HG02588 (cell line): ENCODE data around the gene STRN.
"Not testable (repeated sequence)": the region's sequence is repeated elsewhere in the genome, so short reads cannot be mapped to it uniquely, and the experiment has no call there.

Experiments
- ATAC-seq: cut with Tn5 transposase; IDR thresholded peaks from one replicate; pipeline ENCODE4 v1.9.1; 2021; ENCODE audit warnings: mild to moderate bottlenecking, moderate library complexity; ENCODE audit not compliant: unreplicated experiment

Gene STRN

DNA sequence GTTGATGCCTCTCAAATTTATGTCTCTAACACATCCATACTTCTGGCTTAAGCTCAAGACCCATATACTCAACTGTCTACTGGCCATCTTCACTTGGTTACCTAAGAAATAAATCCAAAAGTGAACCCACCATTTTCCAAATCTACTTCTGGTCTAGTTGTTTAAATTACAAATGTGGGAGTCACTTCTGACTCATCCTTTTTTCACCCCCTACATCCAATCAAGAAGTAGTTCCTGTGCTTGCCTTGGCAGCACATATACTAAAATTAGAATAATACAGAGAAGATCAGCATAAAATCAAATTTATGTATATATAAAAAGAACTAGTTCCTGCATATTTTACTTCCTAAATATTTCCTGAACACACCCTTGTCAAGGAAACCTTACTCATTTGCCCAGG is 53.6 kb downstream of the STRN start:
- no peak for ATAC-seq

DNA sequence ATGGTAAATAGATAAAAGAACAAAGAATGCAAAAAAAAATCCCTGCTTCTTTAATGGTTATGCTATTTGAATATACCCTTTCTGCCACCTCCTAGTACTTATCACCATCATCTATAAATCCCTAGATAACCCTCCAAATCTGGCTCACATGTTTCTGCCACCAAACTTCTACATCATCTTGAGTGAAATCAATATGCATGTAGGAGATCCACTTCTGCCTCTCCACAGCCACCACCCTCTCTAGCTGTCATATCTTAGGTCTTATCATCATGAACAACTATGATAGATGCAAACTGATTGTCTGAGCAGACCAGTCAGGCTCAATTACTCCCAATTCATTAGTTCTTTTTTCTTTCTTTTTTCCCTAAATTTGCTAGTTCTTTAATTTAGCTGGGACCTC is 55.3 kb downstream of the STRN start:
- ATAC-seq: no peak

DNA sequence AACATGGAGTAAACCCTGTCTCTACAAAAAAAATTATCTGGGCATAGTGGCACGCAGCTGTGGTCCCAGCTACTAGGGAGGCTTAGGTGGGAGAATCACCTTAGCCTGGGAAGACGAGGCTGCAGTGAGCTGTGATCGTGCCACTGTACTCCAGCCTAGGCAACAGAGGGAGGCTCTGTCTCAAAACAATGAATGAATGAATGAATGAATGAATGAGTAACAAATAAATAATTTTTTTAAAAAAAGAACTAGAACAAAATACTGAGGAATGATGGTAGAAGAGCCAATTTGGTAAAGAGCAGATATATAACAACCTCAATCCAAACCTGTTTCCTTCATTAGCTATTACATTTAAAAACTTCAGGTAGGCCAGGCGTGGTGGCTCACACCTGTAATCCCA is 60.1 kb downstream of the STRN start:
- ATAC-seq: no peak

DNA sequence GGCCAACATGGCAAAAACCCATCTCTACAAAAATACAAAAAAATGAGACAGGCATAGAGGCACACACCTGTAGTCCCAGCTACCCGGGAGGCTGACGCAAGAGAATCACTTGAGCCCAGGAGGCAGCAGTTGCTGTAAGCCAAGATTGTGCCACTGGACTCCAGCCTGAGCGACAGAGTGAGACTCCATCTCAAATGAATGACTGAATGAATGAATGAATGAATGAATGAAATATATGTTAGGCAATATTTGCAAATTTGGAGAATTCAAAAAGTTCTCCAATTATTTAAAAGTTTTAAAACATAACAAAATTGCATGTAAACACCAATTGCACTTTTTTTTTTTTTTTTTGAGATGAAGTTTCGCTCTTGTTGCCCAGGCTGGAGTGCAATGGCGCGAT is 61.7 kb downstream of the STRN start:
- ATAC-seq: no peak

DNA sequence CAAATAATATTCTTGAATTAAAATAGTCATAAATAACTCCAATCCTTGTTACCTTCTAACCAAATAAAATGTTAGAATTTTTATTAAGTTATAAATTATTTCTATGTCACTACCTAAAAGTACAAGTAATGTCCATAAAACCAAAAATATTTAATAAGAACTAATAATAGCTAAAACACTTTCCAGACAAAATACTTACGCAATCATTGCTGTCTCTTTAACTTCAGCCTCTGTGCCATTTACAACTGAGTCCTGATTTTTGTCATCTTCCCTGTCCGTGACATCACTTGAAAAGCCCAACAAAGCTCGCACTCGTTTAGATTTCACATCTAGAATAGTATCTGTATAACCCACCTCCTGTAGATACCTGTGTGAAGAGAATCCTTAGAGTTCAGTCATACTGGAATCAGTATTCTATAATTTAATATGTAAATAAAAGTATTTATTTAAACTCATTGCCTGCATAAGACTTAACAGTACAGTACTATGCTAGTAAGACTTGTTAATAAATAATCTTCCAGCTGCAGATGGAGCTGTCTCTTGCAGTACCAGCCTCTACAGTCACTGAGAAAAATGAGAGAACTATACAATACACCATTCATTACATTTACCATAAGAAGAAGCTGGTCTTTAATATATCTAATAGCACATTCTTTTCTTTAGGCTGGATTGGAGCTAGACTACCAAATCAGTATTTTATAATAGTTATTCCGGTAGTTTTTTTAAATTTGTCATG is 63.8 kb downstream of the STRN start:
- ATAC-seq: no peak

DNA sequence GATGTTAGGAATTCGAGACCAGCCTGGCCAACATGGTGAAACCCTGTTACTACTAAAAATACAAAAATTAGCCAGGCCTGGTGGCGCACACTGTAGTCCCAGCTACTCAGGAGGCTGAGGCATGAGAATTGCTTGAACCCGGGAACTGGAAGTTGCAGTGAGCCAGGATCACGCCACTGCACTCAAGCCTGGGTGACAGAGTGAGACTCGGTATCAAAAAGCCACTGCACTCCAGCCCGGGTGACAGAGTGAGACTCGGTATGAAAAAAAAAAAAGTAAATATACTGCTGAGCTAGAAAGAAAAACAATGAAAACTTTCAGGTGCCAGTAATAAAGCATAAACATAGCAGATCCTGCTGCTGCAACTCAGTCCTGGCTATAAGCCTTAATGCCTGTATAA is 73.5 kb downstream of the STRN start:
- no peak for ATAC-seq

DNA sequence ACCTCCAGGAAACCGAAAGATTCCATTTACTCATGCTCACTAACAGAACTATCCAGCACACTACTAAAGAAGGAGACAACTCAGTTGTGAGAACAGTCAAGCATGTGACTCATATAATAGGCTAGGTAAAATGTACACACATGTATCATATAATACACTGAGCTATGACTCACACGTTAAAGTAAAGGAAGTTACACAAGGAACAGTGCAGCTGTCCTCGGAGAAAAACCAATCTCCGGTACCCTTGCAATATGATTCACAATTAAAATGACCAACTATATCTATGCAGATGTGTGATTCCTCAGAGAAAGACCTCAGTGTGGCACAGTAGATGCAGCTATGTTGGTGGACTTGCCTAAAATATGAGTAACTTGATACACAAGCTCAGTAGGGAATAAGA is 76.5 kb downstream of the STRN start:
- no peak for ATAC-seq

DNA sequence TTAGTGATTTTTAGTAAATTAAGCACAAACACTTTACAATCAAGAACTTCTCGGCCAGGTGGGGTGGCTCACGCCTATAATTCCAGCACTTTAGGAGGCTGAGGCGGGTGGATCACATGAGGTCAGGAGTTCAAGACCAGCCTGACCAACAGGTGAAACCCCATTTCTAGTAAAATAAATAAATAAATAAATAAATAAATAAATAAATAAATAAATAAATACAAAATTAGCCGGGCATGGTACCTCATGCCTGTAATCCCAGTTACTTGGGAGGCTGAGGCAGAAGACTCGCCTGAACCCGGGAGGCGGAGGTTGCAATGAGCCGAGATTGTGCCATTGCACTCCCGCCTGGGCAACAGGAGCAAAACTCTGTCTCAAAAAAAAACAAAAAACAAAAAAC is 79.2 kb downstream of the STRN start:
- not testable (repeated sequence) for ATAC-seq

DNA sequence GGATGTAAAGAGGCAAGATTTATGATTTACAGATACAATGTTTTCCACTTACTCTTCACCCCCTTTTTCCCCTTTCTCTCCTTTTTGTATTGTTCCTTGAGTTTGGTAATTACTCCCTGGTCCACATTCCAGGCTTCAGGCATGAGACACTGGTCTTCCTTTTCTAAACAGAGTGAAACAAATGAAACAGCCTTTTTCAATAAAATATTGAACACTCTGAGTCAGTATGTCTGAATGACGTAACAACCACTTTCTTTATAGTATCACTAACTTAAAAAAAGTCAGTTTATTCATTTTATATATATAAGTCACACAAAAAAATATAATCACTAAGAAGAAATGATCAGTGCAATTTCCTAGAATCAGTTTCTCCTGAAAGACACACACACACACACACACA is 79.7 kb downstream of the STRN start:
- no peak for ATAC-seq

DNA sequence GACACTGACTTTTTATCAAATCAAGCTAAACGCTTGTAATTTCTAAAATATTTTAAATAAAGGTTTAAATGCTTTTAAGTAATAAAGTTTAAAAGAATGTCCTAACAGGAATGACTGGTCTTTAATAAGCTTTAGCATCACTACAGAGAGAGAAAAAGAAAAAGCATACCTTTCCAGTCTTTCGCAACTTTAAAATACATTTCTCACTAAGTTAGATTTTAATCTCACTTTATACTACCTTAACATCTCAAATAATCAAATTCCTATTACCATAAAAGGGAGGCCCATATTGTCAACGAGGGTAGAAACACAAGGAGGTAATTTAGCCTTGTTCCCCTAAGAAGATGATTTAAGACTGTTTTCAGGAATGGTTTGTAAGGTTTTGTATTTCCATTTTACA is 80.7 kb downstream of the STRN start:
- no peak for ATAC-seq

DNA sequence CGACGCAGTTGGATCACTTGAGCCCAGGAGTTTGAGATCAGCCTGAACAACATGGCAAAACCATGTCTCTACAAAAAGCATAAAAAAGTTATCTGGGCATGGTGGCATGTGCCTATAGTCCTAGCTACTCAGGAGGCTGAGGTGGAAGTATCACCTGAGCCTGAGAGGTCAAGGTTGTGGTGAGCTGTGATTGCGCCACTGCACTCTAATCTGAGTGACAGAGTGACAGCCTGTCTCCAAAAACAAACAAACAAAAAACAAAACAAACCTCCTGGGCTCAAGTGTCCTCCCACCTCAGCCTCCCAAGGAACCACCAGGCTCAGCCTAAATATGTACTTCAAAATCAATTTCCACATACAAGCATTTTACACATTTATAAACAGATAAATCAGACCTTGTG is 83.8 kb downstream of the STRN start:
- ATAC-seq: no peak

DNA sequence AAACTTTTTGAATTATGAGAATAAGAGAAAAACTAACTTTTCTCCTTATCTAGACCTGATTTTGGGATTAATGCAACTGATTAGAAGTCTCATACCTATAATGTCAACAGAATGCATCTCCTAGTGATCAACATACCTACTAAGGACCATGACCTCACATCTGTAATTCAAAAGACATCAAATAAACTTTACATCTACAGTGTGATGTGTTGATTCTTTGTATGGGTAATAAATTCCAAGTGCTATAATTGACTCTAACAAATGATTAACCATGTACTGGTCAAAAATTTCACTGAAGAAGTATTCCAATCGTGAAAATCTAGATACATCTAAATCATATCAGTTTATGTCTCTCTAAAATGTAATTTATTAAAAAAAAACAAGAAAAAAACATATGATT is 84.5 kb downstream of the STRN start:
- ATAC-seq: no peak

DNA sequence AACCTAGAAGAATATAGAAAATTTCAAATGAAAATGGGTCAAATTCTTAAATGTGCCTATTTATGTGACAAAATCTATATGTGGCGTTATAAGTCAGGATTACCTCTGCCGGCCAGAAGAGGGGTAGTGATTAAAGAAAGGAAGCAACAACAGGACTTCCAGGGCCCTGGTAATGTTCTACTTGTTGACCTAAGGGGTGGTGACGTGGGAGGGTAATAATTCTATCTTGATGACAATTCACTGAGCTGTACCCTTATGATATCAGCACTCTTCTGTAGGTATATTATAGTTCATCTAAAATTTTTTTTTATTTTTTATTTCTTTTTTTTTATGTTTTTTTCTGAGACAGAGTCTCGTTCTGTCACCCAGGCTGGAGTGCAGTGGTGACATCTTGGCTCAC is 87.9 kb downstream of the STRN start:
- ATAC-seq: no peak

DNA sequence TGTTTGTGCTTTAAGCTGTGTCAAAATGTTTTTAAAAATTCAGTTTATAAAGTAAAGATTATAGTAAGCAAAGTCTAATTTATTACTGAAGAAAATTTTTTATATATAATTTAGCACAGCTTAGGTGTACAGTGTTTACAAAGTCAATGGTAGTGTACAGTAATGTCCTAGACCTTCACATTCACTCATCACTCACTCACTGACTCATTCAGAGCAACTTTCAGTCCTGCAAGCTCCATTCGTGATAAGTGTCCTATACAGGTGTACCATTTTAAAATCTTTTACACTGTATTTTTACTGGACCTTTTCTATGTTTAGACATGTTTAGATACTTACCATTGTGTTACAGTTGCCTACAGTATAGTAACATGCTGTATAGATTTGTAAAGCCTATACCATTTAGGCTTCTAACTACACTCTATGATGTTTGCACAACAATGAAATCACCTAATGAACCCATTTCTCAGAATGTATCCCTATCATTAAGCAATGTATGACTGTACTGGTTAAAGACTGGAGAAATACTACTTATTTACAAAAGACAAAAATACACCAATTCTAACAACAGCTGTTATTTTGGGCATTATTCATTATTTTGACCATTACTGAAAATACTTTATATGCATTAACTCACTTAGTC is 95.1 kb downstream of the STRN start:
- no peak for ATAC-seq

DNA sequence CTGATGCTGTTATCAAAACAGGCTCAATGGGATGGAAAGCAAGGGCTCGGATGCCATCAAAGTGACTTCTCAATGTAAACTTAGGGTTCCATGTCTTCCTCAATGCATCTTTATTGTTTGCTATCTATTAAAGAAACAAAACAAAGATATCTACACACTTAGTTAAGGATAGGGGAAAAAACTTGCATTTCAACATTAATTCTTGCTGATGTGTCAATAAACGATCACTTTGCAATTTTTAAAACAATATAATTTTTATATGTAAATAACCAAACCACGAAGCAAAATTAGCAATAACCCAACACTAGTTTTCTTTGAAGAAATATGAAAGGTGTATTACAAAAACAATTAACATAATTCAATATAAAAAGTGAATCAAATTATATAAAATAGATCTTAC is 96.7 kb downstream of the STRN start:
- no peak for ATAC-seq

DNA sequence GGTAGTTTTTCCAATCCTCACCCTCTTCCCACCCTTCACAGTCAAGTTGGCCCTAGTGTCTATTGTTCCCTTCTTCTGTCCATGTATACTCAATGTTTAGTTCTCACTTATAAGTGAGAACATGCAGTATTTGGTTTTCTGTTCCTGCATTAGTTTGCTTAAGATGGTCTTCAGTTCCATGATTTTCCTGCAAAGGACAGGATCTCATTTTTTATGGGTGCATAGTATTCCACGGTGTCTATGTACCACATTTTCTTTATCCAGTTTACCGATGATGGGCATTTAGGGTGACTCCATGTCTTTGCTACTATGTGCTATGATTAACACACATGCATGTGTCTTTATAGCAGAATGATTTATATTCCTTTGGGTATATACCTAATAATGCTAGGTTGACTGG is 104.4 kb downstream of the STRN start:
- ATAC-seq: no peak

DNA sequence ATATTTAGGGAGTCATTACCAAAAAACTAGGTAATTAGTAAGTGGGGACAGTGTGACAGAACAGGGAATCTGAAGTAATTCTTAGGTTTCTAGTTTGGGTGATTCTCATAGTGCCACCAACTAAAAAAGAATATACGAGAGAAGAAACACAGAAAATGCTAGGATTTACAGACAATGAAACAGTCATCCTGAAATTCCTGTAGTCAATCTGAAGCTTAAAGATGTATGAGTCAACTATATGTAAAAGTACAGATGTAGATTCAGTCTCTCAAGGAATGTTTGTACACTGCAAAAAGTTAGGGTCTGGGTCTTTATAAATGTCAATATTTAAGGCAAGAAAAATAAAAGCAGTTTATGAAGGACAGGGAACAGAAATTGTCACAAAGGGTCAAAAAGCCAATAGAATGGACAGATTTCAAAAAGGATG is 107.0 kb downstream of the STRN start:
- ATAC-seq: no peak

DNA sequence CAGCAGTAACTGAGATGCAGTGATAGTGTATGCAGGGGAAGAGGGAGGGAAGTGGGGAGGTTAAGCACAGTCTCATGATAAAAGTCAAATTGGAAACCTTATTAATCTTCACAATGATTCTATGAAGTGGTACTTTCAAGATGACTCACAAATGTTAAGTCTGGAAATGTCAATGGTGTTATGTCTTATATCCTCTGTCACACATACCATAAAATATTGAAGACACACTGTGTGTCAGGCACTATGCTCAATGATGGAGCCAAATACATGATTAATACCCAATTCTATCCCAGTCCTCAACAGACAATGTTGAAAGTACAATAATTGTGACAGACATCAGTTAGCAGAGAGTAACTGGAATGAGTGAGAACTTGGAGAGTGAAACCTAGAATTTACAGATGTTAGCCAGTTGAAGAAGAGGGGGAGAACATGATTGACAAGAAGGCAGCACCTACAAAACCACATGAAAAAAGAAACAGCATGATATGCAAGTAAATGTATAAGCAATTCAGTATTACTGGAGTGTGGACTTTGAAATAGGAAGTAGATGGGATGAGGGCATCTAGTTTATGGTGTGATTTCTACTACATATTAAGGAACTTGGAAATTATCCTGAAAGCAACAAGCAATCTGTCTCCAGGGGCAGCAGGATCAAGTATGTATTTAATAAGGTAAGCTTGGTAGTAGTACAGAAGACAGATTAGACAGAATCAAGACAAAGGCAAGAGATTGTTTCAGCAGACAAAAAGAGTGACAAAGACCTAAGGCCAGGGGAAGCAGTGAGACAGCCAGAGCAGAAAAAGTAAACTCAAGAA is 107.6 kb downstream of the STRN start:
- ATAC-seq: no peak

DNA sequence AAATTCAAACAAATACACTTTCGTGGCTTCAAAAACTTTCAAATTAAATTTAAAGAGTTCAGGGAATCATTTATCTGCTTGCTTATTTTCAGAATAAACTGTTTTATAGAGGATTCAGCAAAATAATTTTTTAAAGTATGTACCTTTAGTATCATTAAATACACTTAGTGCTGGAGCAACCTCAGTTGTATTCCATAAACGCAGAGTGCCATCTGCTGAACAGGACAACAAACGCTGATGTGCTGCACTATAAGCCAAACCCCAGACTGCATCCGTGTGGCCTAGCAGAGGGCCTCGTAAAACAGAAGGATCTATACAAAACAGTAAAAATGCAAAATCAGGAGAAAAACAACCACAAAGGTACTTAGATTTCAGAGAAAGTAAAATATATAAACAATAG is 108.6 kb downstream of the STRN start:
- no peak for ATAC-seq

DNA sequence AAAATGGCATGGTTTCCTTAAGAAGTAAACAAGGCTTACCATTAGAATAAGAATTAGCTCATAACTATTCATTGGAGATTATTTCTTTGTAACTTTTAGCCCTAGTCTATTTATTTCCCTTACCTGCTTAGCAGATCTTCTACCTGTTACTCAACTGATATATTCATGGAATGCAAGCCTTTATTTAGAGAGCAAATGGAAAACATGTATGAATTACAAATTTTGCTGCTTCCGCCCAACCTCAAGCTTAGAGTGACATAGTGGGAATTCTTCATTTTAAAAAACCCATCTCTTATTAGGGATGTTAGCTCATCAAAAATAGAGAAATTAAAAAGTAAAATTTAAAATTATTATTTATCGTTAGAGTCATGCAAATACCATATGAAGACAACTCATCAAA is 110.9 kb downstream of the STRN start:
- ATAC-seq: no peak

DNA sequence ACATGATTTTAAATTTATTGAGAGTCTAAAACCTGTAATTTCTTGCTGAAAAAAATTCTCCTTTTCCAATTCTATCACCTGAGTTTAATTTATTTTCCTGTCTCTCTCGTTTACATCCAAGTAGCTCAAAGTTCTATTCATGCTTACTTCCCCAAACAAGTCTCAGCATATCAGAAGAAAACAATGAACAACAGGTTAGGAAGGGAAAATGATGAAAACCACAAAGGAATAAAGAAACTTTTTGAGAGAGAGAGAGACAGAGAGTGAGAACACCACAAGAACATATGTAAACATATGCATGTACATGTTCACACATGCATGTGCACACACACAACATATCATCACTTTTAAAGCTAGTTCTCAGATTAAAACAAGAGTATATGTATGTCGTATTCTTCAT is 112.1 kb downstream of the STRN start:
- no peak for ATAC-seq

DNA sequence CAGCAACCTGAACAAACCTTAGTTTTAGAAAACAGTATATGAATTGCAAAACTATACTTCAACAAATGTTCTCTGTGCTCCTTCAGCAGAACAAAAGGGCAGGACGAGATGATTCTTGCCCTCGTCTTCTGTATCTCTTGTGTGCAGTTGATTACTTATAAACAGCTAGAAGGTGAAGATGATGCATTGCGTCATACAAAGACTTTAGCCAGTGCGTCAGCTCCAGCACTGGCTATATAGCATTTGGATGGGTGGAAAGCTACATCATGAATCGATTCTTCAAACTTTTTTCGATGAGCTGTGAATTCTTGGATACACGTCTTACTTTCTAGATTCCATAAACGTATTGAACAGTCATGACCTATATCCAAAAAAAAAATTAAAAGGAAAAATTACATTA is 117.1 kb downstream of the STRN start:
- ATAC-seq: no peak
